CD4-positive, alpha-beta T cell treated with Interleukin-15 for 4 hours (primary cell): ENCODE measurements around the gene ARHGAP26.

ENCODE experiments used
- DNase-seq: peaks from one replicate; pipeline ENCODE4 v3.0.0-alpha.2; 2020; ENCODE audit warnings: low spot score

ARHGAP26 gene

GRCh38 chr5:143247134-143247815 is 477.1 kb downstream of the ARHGAP26 start:
- no peak for DNase-seq

GRCh38 chr5:143248391-143248790 is 478.2 kb downstream of the ARHGAP26 start:
- DNase-seq = no peak

DNA sequence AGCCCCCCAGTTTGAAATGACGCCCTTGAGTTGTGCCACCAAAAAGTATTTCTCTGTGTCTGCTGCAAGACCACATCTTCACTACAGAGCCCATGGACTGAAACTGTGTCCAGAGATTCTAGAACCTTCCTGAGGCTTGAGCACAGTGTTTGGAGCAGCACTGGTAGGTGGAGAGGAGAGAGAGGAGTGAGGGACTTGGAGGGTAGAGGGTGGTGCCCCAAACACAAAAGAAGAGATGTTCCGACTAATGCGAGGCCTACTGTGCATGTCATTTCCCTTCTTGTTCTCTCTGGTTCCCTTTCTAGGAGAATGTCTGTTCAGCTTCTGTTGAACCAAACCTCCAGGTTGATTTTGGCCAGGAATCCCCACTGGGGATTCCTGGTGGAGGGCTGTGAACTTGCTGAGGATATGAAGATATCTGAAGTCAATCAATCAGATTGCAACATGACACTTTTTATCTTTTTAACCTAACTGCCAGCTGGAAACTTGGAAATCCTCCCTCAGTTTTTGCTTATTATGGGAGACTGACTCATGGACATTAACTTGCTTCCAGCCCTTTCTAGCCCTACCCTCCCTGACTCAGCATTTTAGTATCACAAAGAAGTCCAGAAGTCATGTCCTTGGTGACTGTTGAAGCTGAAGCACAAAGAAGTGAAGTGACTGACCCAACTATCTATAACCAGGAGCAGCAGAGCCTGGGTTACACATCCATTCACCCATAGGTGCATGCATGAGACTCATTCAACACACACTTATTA is 478.8 kb downstream of the ARHGAP26 start:
- DNase-seq = no peak

- DNase-seq = no peak
Observed at GRCh38 chr5:143249851-143250250, 479.7 kb downstream of the ARHGAP26 start.

GRCh38 chr5:143251190-143251589 is 481.0 kb downstream of the ARHGAP26 start:
- DNase-seq = no peak

DNA sequence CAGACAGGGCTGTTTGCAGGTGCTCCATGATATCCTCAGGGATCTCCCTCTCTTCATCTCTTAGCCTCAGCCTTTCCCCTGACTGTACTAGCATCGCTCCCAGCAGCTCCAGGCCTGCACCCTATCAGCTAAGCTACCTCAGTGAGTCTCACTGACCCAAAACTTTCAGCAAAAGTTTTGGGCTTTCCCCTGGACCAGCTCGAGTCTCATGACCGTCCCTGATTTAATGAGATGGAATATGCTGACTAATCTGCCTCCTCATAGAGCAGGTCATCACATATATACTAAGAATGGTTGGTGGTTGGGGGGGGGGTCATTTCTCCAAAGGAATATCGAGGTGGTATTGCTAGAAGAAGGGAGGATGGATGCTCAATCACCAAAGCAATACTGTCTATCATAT is 481.8 kb downstream of the ARHGAP26 start:
- DNase-seq = no peak

DNA sequence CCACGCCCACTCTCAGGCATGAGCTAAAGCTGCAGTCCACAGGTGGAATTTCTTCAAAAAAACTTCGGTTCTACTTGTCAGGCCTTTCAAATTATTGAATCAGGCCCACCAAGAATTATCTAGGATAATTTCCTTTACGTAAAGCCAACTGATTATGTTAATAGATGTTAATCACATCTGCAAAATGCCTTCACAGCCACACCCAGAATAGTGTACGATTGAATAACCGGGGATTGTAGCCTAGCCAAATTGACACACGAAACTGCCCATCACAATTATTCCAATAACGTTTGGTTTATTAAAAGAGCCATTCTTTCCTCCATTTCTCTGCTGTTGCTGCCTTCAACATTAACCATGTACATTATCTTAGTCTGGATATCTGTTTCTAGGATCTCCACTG is 484.6 kb downstream of the ARHGAP26 start:
- DNase-seq = no peak

DNA sequence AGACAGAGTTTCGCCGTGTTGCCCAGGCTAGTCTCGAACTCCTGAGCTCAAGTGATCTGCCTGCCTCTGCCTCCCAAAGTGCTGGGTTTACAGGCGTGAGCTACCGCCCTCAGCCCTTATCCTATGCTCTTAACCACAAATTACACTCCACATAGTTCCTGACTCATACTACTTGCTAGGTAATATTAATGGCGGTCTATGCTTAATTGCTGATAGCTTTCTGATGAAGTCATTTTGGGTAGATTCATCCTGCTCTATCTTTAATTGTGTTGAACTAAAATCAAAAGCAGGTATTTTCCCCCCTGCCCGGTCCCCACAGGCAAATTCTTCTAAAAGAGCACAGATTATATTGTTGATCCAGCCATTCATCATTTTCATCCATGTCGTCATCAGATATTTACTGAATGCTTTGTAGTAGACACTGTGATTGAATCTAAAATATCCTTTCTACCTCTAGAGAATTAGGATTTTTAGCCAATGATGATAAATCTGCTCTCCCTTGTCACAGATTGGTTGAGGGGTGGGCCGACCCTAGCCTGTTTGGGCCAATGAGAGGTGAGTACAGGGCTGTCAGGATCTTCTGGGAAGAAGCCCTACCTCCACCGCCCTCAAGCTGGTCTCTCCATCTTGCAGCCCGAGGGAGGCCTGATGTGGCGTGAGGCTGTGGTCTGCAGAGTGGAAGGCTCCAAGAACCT is 488.5 kb downstream of the ARHGAP26 start:
- no peak for DNase-seq

- no peak for DNase-seq
Observed at GRCh38 chr5:143259254-143259605, 489.1 kb downstream of the ARHGAP26 start.

- DNase-seq = no peak
Observed at GRCh38 chr5:143261748-143262392, 491.7 kb downstream of the ARHGAP26 start.

DNA sequence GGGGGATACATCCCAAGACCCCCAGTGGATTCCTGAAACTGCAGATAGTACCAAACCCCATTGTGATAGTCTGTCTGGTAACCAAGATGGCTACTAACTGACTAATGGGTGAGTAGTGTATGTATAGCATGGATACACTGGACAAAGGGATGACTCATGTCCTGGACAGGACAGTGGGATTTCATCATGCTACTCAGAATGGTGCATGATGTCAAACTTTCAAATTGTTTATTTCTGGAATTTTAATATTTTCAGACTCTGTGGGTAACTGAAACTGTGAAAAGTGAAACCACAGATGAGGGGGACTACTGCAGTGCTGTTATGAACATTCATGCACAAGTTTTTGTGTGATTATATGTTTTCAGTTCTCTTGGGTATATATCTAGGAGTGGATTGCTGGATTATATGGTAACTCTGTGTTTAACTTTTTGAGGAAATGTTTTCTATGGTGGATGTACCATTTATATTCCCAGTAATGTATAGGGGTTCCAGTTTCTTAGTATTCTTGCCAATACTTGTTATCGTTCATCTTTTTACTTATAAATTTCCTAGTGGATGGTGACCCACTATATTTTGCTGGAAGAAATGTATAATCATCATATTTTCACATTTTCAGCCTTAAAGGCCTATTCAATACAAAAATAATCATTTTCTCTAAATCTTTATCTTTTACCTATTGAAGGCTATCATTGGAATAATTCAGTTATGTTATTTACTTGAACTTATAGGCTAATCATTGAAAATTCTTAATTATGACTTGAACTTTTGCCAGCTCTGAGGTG is 492.4 kb downstream of the ARHGAP26 start:
- DNase-seq = no peak

- DNase-seq = no peak
Observed at GRCh38 chr5:143263272-143263810, 493.2 kb downstream of the ARHGAP26 start.

DNA sequence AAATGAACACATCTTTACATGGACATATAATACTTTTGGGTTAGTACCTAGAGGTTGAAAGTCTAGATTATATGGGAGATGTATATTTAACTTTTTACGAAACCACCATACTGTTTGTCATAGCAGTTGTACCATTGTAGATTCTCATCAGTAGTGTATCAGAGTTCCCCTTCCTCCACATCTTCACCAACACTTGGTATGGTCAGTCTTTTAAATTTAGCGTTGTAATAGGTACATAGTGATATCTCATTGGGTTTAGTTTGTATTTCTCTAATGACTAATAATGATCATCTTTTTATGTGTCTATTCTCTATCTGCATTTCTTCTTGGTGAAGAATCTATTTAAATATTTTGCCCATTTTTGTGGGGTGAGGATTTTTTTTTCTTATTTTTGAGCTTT is 495.8 kb downstream of the ARHGAP26 start:
- DNase-seq = no peak

DNA sequence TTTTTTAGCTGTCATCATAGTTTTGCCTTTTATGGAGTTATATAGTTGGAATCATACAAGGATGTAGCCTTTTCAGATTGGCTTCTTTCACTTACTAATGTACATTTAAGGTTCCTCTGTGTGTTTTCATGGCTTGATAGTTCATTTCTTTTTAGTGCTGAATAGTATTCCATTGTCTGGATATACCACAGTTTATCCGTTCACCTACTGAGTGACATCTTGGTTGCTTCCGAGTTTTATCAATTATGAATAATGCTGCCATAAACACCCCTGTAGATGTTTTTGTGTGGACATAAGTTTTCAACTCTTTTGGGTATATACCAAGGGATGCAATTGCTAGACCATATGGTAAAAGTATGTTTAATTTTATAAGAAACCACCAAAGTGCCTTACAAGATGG is 497.0 kb downstream of the ARHGAP26 start:
- DNase-seq = no peak

DNA sequence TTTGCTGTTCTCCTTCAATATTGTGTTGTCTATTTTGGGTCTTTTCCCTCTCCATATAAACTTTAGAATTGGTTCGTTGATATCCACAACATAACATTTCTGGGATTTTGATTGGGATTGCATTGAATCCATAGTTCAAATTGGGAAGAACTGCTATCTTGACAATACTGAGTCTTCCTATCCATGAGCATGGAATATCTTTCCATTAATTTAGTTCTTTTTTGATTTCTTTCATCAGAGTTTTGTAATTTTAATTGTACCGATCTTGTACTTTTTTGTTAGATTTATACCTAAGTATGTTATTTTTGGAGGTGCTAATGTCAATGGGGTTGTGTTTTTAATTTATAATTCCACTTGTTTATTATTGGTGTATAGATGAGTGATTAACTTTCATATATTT is 498.2 kb downstream of the ARHGAP26 start:
- DNase-seq = no peak

- DNase-seq = no peak
Observed at GRCh38 chr5:143271431-143271830, 501.3 kb downstream of the ARHGAP26 start.

GRCh38 chr5:143274952-143275351 is 504.8 kb downstream of the ARHGAP26 start:
- DNase-seq = no peak

GRCh38 chr5:143275512-143276363 is 505.6 kb downstream of the ARHGAP26 start:
- no peak for DNase-seq

GRCh38 chr5:143277536-143277935 is 507.4 kb downstream of the ARHGAP26 start:
- DNase-seq = no peak
